Measurements from ENCODE around the gene STX18. TPM values are rescaled to one million over a fixed set of nuclear protein-coding genes. Genes with fewer than 3 reads are reported as not detected.

The STX18 gene
- total and polyA plus RNA-seq, 2 experiments from 2014 or later, result 15.9 to 18.1 TPM

DNA sequence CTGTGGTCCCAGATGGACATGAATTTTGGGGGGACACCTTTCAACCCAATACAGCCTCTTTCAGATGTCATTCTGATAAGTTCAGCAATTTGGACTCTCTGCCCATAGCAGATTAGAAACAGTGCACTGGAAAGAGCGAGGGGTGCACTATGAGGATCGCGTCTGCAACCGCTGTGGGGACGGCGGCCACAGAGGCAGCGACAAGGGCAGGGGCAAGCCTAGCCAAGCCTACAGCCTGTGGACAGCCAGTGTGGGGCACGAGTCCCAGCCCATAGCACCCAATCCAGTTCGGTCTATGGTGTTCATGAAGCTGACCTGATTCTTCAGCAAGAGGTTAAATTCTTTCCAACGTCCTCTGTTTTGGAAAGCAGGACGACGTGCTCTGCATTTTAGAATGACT lies 164.7 kb downstream of the STX18 start:
- H3K4me3 Mint-ChIP-seq, result no peak overlapping the region
- H3K9me3 Mint-ChIP-seq, result peaks cover 6% of the 10 kb centered on the region
- Histone ChIP-seq H3K36me3 (ENCODE audit: insufficient read depth) (no peaks in the 10 kb centered on the region), H3K79me2 (replicated peaks; ENCODE audit: insufficient read depth) (no peaks in the 10 kb centered on the region), H3K4me2 (no peak overlapping the region), H3K4me1 (ENCODE audit: insufficient read depth) (peaks cover 12% of the 10 kb centered on the region), H3K27ac (ENCODE audit: low read depth) (no peak overlapping the region), H2AFZ (no peak overlapping the region), H4K20me1 (replicated peaks; ENCODE audit: insufficient read depth) (no peaks in the 10 kb centered on the region), H3K4me3 (no peak overlapping the region), H3K9me2 (ENCODE audit: insufficient read depth) (no peaks in the 10 kb centered on the region), H3K27me3 (ENCODE audit: insufficient read depth) (no peaks in the 10 kb centered on the region), H3F3A (replicated peaks; ENCODE audit: low read depth) (no peaks in the 10 kb centered on the region)
- no peak overlapping the region for H3K27ac Mint-ChIP-seq
- H3K36me3 Mint-ChIP-seq (ENCODE audit: low read depth), result no peaks in the 10 kb centered on the region
- DNase-seq (ENCODE audit: low spot score) (no peak), ATAC-seq (no peak)
- H3K27me3 Mint-ChIP-seq (ENCODE audit: insufficient read depth, low read depth, poor library complexity), result peaks cover 4% of the 10 kb centered on the region
- peaks cover 20% of the 10 kb centered on the region for H3K4me1 Mint-ChIP-seq
- TF ChIP-seq STAT1 (IDR thresholded peaks at IDR 0.05; ENCODE audit: unreplicated experiment), result no peak
- TF ChIP-seq, protein P1, sequence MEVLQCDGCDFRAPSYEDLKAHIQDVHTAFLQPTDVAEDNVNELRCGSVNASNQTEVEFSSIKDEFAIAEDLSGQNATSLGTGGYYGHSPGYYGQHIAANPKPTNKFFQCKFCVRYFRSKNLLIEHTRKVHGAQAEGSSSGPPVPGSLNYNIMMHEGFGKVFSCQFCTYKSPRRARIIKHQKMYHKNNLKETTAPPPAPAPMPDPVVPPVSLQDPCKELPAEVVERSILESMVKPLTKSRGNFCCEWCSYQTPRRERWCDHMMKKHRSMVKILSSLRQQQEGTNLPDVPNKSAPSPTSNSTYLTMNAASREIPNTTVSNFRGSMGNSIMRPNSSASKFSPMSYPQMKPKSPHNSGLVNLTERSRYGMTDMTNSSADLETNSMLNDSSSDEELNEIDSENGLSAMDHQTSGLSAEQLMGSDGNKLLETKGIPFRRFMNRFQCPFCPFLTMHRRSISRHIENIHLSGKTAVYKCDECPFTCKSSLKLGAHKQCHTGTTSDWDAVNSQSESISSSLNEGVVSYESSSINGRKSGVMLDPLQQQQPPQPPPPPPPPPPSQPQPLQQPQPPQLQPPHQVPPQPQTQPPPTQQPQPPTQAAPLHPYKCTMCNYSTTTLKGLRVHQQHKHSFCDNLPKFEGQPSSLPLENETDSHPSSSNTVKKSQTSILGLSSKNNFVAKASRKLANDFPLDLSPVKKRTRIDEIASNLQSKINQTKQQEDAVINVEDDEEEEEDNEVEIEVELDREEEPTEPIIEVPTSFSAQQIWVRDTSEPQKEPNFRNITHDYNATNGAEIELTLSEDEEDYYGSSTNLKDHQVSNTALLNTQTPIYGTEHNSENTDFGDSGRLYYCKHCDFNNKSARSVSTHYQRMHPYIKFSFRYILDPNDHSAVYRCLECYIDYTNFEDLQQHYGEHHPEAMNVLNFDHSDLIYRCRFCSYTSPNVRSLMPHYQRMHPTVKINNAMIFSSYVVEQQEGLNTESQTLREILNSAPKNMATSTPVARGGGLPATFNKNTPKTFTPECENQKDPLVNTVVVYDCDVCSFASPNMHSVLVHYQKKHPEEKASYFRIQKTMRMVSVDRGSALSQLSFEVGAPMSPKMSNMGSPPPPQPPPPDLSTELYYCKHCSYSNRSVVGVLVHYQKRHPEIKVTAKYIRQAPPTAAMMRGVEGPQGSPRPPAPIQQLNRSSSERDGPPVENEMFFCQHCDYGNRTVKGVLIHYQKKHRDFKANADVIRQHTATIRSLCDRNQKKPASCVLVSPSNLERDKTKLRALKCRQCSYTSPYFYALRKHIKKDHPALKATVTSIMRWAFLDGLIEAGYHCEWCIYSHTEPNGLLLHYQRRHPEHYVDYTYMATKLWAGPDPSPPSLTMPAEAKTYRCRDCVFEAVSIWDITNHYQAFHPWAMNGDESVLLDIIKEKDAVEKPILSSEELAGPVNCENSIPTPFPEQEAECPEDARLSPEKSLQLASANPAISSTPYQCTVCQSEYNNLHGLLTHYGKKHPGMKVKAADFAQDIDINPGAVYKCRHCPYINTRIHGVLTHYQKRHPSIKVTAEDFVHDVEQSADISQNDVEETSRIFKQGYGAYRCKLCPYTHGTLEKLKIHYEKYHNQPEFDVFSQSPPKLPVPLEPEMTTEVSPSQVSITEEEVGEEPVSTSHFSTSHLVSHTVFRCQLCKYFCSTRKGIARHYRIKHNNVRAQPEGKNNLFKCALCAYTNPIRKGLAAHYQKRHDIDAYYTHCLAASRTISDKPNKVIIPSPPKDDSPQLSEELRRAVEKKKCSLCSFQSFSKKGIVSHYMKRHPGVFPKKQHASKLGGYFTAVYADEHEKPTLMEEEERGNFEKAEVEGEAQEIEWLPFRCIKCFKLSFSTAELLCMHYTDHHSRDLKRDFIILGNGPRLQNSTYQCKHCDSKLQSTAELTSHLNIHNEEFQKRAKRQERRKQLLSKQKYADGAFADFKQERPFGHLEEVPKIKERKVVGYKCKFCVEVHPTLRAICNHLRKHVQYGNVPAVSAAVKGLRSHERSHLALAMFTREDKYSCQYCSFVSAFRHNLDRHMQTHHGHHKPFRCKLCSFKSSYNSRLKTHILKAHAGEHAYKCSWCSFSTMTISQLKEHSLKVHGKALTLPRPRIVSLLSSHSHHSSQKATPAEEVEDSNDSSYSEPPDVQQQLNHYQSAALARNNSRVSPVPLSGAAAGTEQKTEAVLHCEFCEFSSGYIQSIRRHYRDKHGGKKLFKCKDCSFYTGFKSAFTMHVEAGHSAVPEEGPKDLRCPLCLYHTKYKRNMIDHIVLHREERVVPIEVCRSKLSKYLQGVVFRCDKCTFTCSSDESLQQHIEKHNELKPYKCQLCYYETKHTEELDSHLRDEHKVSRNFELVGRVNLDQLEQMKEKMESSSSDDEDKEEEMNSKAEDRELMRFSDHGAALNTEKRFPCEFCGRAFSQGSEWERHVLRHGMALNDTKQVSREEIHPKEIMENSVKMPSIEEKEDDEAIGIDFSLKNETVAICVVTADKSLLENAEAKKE (CRISPR knock-in tag; IDR thresholded peaks at IDR 0.05), result no peak
- TF ChIP-seq POLR2AphosphoS5 (IDR thresholded peaks at IDR 0.05; ENCODE audit: low read depth), result no peak
- TF ChIP-seq EZH2phosphoT487 (IDR thresholded peaks at IDR 0.05; ENCODE audit: unreplicated experiment), result no peak
- TF ChIP-seq JUNB (IDR thresholded peaks at IDR 0.05; ENCODE audit: unreplicated experiment), result no peak
- TF ChIP-seq, protein P2, sequence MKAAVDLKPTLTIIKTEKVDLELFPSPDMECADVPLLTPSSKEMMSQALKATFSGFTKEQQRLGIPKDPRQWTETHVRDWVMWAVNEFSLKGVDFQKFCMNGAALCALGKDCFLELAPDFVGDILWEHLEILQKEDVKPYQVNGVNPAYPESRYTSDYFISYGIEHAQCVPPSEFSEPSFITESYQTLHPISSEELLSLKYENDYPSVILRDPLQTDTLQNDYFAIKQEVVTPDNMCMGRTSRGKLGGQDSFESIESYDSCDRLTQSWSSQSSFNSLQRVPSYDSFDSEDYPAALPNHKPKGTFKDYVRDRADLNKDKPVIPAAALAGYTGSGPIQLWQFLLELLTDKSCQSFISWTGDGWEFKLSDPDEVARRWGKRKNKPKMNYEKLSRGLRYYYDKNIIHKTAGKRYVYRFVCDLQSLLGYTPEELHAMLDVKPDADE (IDR thresholded peaks at IDR 0.05), result no peak
- TF ChIP-seq ZNF114 (CRISPR knock-in tag; IDR thresholded peaks at IDR 0.05), result no peak
- TF ChIP-seq NANOG (IDR thresholded peaks at IDR 0.05; ENCODE audit: borderline replicate concordance), result no peak
- TF ChIP-seq, protein P3, sequence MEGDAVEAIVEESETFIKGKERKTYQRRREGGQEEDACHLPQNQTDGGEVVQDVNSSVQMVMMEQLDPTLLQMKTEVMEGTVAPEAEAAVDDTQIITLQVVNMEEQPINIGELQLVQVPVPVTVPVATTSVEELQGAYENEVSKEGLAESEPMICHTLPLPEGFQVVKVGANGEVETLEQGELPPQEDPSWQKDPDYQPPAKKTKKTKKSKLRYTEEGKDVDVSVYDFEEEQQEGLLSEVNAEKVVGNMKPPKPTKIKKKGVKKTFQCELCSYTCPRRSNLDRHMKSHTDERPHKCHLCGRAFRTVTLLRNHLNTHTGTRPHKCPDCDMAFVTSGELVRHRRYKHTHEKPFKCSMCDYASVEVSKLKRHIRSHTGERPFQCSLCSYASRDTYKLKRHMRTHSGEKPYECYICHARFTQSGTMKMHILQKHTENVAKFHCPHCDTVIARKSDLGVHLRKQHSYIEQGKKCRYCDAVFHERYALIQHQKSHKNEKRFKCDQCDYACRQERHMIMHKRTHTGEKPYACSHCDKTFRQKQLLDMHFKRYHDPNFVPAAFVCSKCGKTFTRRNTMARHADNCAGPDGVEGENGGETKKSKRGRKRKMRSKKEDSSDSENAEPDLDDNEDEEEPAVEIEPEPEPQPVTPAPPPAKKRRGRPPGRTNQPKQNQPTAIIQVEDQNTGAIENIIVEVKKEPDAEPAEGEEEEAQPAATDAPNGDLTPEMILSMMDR (conservative IDR thresholded peaks at IDR 0.05; ENCODE audit: low read depth in 2 of 2), result no peak
